Lower leg skin (tissue), 4 donors: ENCODE measurements around the gene C11orf58. TPM values are rescaled to one million over a fixed set of nuclear protein-coding genes. Genes with fewer than 3 reads are reported as not detected.
A peak's percentile ranks its signal among the peaks of the same experiment; 100 is the strongest.

Source experiments
- DNase-seq, 2 donors: peaks; one replicate each; pipeline ENCODE4 v3.0.0-alpha.2; 2019; ENCODE audit warnings: low spot score in 2 of 2
- H3K4me3 ChIP-seq: fragments of 200-600 bp; sonication (generic); 2 replicates; pipeline ENCODE4 v1.5.1; 2017; ENCODE audit warnings: mild to moderate bottlenecking, low read depth; ENCODE audit not compliant: poor library complexity, severe bottlenecking
- CTCF ChIP-seq, 3 donors: fragments of 450-650 bp; IDR thresholded peaks; one replicate each; pipeline ENCODE4 v1.5.1; 2016; ENCODE audit warnings: antibody characterized with exemption in 3 of 3, mild to moderate bottlenecking in 3 of 3, moderate library complexity in 2 of 3
- POLR2A ChIP-seq, 2 donors: fragments of 450-650 bp; IDR thresholded peaks; one replicate each; pipeline ENCODE4 v1.6.1; 2016 to 2017; ENCODE audit warnings: antibody characterized with exemption in 2 of 2, mild to moderate bottlenecking in 1 of 2, moderate library complexity in 1 of 2
- WGBS, 2 donors: methylation state at CpG; one replicate each; pipeline ENCODE4 v1.1.5; 2018; 5-methylcytosine and 5-hydroxymethylcytosine counted together
- intact Hi-C: fragments of 100-400 bp; cut with DNase I; formaldehyde crosslinking; loops from one replicate; pipeline ENCODE4 v1.15.0; 2023; ENCODE audit warnings: low total_unique reads
- total RNA-seq, 4 donors: library from RNA; depleted of rRNA; stranded (reverse); fragments of >200 nt; gene quantifications; one replicate each; pipeline ENCODE4 v1.1.0, GENCODE V29; 2016

C11orf58 gene
- total RNA-seq, 4 donors from 2014 or later, result 109 to 168 (median 154) TPM

- intact Hi-C loops, result no loop called here
- no peak for DNase-seq
- WGBS, 2 donors, result 92 to 93% methylated on average over 3 of the region's 3 CpGs
- no peak overlapping the region for H3K4me3 ChIP-seq
- TF ChIP-seq CTCF (IDR thresholded peaks at IDR 0.05) (no peak), POLR2A (IDR thresholded peaks at IDR 0.05) (no peak)
Observed at GRCh38 chr11:16727806-16728205, 10.6 kb upstream of the C11orf58 start.

GRCh38 chr11:16737818-16738192 lies 642 bp upstream of the C11orf58 start:
- WGBS, 2 donors, result 0 to 1% methylated on average over 6 of the region's 6 CpGs
- peak overlapping the region; percentile 41 for H3K4me3 ChIP-seq
- TF ChIP-seq CTCF (IDR thresholded peaks at IDR 0.05), result no peak
- no peak for TF ChIP-seq POLR2A (IDR thresholded peaks at IDR 0.05)
- no peak for DNase-seq
- intact Hi-C loops, result no loop called here

- DNase-seq, result no peak
- peak overlapping the region; percentile 54 for H3K4me3 ChIP-seq
- intact Hi-C loops, result no loop called here
- WGBS, 2 donors, result 3% methylated on average over 32 of the region's 32 CpGs
- no peak for TF ChIP-seq POLR2A (IDR thresholded peaks at IDR 0.05)
- no peak for TF ChIP-seq CTCF (IDR thresholded peaks at IDR 0.05)
Observed at GRCh38 chr11:16738947-16739815, 734 bp downstream of the C11orf58 start.

- DNase-seq, result no peak
- H3K4me3 ChIP-seq, result no peak overlapping the region
- TF ChIP-seq POLR2A (IDR thresholded peaks at IDR 0.05) (no peak), CTCF (IDR thresholded peaks at IDR 0.05) (no peak)
- intact Hi-C loops, result no loop called here
- 43 to 59% methylated on average over 4 of the region's 4 CpGs for WGBS, 2 donors
Observed at GRCh38 chr11:16741473-16741872, 3.0 kb downstream of the C11orf58 start.

- intact Hi-C loops, result no loop called here
- no peak for DNase-seq
- WGBS, 2 donors, result 79 to 80% methylated on average over 4 of the region's 4 CpGs
- no peak for TF ChIP-seq CTCF (IDR thresholded peaks at IDR 0.05)
- TF ChIP-seq POLR2A (IDR thresholded peaks at IDR 0.05), result no peak
- no peak overlapping the region for H3K4me3 ChIP-seq
Observed at GRCh38 chr11:16743478-16743877, 5.0 kb downstream of the C11orf58 start.
